GM12873 (cell line): ENCODE results near the gene RHBDD2.

Experiments
- TF ChIP-seq, protein P1 (sequence below): IDR thresholded peaks from 2 replicates; pipeline ENCODE4 v1.5.1; 2012; ENCODE audit warnings: low read depth, mild to moderate bottlenecking, moderate library complexity, low read length, control low read depth; ENCODE audit not compliant: insufficient read depth; ENCODE audit errors: missing control alignments

RHBDD2 gene

DNA sequence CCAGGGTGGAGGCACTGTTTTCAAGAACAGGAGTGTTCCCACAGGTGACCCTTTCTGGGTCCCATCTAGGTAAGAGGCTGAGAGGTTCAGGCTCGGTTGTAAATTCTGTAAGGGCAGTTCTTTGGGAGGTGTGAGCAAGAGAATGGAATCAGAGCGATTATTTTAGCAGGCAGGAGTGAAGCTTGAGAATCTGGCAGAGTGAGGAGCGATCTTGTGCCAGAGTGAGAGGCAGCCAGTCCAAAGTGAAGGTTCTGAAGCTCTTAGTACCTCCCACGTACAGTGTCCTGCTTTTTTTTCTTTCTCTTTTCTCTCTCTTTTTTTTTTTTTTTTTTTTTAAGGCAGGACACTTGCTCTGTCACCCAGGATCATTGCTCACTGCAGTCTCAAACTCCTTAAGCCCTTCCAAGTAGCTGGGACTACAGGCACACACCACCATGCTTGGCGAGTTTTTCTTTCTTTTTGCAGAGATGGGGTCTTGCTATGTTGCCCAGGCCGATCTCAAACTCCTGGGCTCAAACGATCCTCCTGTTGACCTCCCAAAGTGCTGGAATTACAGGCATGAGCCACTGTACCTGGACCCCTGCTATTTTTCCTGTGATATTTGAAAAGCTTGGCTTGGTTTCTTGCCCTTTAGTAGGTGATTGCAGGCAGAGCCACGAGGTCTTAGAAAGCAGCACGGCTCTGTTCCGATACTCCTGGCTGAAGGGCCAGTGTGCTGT lies 47.0 kb downstream of the RHBDD2 start:
- TF ChIP-seq, protein P1, sequence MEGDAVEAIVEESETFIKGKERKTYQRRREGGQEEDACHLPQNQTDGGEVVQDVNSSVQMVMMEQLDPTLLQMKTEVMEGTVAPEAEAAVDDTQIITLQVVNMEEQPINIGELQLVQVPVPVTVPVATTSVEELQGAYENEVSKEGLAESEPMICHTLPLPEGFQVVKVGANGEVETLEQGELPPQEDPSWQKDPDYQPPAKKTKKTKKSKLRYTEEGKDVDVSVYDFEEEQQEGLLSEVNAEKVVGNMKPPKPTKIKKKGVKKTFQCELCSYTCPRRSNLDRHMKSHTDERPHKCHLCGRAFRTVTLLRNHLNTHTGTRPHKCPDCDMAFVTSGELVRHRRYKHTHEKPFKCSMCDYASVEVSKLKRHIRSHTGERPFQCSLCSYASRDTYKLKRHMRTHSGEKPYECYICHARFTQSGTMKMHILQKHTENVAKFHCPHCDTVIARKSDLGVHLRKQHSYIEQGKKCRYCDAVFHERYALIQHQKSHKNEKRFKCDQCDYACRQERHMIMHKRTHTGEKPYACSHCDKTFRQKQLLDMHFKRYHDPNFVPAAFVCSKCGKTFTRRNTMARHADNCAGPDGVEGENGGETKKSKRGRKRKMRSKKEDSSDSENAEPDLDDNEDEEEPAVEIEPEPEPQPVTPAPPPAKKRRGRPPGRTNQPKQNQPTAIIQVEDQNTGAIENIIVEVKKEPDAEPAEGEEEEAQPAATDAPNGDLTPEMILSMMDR = no peak

DNA sequence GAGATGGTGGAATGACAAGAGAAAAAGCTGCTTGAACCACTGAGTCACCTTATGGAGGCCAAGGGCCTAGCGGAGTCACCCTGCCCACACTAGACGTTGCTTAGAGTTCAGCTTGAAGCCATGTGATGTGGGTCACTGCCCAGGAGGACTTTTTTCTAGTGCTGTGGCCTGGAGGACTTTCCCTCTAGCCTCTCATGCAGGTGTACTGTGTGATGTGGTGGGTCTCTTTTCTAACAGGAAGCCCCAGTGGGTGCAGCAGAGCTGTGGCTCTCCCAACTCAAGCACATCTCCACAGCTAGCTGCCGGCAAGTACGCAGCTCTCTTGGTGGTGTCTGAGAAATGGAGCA lies 49.7 kb downstream of the RHBDD2 start:
- TF ChIP-seq, protein P1 = no peak

DNA sequence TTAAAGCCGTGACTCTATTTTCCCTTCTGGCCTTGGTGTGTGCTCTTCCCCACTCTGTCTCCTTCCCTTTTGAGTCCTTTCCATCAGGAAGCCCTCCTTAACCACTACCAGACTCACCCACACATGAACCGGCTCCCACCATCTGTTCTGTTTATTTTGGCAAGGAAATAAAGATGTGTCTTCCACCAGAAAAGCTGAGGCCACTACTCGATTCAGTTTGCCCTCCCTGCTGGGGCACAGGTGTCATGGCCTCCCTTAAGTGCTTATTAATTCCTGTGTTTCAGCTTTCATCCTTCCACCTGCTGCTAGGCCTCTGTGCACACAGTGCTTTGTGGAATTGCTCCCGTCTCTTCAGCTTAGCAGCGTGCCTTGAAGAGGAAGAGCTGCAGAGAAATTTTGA lies 52.8 kb downstream of the RHBDD2 start:
- TF ChIP-seq, protein P1 = no peak

DNA sequence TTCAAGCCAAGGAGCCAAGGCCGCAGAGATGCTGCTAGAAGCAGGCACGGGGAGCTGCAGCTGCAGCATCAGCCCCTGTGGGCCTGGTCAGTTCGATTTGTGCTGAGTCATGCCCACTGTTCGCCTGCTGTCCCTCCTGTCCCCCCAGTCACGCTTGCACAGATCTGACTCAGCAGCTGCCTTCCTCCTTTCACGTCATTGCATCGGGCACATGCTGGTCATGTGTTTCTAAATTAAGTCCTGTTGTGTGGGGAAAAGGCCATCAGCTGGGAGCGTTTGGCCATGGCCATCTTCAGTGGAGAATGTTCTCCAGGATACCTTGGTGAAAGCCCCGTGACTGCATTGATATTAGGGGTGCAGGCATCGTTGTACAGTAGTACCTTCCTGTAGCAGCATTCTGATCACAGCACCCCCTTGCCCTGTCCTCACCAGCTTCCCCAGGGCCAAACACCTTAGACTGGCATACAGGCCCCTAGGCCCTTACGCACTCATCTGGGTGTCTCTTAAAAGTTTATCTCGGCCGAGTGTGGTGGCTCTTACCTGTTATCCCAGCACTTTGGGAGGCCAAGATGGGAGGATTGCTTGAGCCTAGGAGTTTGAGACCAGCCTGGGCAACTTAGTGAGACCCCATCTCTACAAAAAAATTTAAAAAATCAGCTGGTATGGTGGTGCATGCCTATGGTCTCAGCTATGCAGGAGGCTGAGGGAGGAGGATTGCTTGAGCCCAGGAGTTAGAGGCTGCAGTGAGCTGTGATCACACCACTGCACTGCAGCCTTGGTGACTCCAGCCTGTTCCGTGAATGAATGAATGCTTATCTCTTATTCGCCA lies 59.3 kb downstream of the RHBDD2 start:
- TF ChIP-seq, protein P1 = no peak
